CD4-positive, alpha-beta T cell treated with Interleukin-12 subunit alpha and Interleukin-12 subunit beta, for 1 hour (primary cell): ENCODE data around the gene LGI4.

Experiments used
- DNase-seq: peaks from one replicate; pipeline ENCODE4 v3.0.0-alpha.2; 2020

LGI4 gene

GRCh38 chr19:35122687-35123551 lies 11.9 kb downstream of the LGI4 start:
- no peak for DNase-seq

DNA sequence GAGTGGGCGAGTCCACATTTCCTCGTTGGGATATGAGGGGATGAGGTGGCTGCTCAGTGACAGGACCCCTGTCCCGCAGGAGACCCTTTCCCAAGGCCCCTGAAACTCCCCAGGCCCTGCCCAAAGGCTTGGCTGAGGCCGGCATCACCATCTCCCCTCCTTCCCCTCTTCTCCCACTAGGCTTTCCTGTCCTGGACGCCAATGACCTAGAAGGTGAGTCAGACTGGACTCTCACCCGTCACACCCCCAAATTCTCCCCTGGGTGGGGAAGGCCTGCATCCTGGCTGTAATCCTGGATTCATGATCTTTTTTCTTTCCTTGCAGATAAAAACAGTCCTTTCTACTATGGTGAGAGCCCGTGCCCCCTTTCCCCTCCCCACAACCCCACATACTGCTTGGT lies 14.0 kb downstream of the LGI4 start:
- DNase-seq: no peak

- peak; percentile 20 for DNase-seq
Measured at GRCh38 chr19:35120492-35120891, 14.4 kb downstream of the LGI4 start.

- DNase-seq: no peak
Measured at GRCh38 chr19:35119578-35120155, 15.2 kb downstream of the LGI4 start.

- DNase-seq: no peak
Measured at GRCh38 chr19:35119091-35119490, 15.8 kb downstream of the LGI4 start.

GRCh38 chr19:35118268-35119020 lies 16.4 kb downstream of the LGI4 start:
- no peak for DNase-seq

DNA sequence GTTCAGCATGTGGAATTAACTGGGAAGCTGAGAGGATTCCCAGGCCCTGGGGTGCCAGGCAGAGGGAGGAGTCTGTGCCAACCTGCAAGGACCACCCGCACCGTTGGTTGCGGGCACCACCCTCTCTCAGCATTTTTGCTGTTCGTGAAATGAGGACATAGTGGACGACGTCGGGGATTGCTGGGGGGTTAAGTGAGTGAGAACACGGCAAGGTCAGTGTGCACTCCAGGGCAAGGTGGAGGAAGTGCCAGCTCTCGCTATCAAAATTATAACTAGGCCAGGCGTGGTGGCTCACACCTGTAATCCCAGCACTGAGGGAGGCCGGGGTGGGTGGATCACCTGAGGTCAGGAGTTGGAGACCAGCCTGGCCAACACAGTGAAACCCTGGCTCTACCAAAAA lies 17.1 kb downstream of the LGI4 start:
- no peak for DNase-seq

DNA sequence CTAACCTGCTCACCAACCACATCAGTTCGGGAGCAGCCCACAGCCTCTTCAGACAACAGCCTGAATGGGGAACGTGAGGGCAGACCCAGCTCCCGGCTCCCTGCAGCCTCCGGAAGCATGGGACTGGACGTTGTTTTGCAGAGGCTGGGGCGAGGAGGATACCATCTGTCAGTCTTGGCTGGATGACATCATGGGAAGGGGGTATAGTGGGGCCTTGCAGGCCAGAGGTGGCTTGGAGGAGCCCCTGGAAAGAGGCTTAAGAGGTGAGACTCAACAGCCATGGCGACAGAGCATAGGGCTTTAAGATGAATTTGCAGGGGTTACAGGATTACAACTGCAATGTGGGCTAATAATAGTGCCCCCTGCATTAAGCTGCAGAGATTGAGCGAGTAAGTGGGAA lies 17.7 kb downstream of the LGI4 start:
- no peak for DNase-seq

DNA sequence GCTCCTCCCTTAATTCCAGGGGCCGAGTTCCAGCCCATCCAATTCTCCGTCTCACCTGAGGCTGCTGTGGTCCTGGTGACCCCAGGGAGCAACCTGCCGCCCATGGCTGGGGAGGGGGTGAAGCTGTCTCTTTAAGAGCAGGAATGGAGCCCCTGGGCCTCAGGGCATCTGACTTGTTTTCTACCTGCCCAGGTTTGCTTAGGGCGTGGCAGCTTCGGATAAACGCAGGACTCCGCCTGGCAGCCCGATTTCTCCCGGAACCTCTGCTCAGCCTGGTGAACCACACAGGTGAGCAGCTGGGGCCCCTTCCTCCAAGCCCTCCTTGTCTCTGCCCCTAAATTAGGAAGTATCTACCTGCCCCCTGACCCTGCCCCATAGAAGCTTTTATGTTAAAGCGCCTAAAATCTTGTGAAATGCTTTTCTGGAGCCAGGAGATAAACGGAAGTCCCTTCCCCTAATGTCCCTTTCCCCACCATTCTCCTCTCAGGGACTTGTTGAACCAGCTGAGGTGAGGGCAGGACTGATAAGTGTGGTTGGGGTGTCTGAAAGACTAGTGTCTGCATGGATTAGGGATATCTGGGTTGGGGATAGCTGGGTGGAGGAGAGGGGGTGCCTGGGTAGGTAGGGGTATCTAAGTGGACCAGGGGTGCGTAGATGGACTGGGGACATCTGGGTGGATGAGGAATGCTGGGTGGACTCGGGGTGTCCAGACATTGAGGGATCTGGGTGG lies 18.6 kb downstream of the LGI4 start:
- DNase-seq: no peak

GRCh38 chr19:35115177-35115951 lies 19.5 kb downstream of the LGI4 start, which contains the start of gene FXYD3:
FXYD3 (plus strand) TSS chr19:35115823; CDS start chr19:35119377, 3,554 bp downstream.
- DNase-seq: no peak

DNA sequence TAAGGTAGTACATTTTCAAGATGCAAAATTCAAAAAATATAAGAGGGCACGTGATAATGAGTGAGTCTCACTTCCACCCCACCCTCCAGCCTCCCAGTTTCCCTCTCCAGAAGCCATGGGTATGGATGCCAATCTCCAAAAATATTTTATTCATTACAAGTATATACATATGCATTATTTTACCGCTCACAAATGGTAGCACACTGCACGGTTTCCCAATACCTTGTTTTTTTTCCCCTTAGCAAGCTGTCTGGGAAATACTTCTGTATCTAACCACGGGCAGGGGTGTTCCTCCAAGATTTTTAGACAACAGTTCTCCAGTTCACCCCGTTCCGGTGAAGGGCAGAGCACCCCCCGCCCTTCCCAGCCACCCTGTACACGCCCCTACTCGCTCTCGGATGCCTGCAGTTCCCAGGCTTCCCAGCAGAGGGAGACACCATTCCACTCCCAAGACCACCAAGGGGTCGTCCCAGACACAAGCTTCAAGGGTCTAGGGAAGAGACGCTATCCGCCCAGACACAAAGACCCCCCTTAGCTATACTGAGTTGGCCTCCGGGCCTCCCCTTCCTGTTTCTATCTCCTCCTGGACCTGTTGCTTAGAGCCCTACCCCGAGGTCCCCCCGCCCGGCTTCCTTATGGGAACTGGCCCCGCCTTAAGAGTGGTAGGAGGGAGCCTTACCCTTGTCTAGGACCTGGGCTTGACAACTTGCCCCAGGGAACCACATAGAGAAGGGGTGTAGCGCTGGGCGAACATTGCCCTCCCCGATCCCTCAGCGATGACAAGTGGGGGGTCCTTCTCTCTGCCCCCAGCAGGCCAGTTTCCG lies 20.3 kb downstream of the LGI4 start:
- peak; percentile 73 for DNase-seq

DNA sequence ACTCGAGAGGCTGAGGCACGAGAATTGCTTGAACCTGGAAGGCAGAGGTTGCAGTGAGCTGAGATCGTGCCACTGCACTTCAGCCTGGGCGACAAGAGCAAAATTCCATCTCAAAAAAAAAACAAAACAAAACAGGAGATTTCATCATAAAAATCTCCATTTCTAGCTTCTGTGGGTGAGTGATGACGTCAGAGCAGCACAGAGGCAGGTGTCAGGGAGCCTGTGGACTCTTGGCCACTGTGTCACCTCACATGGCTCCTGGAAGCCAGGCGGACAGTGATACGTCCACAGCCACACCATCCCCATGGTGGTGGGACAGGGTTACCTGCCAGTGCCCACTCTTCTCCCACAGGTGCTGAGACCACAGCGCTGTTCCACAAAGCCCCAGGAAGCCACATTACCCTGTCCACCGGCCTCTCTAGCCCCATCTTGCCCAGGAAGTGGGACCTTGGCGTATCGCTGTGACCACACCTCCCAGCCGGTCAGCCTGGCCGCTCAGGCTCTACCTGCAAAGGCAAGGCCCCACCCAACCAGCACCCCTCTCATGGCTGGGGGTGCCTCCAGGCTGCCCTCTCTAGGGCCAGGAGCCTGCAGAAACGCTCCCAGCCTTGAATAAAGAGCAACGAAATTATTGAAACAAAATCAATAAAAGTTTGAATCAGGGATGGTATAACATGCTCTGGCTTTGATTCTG lies 21.7 kb downstream of the LGI4 start:
- DNase-seq: no peak

GRCh38 chr19:35110974-35111373 lies 23.9 kb downstream of the LGI4 start:
- DNase-seq: no peak

DNA sequence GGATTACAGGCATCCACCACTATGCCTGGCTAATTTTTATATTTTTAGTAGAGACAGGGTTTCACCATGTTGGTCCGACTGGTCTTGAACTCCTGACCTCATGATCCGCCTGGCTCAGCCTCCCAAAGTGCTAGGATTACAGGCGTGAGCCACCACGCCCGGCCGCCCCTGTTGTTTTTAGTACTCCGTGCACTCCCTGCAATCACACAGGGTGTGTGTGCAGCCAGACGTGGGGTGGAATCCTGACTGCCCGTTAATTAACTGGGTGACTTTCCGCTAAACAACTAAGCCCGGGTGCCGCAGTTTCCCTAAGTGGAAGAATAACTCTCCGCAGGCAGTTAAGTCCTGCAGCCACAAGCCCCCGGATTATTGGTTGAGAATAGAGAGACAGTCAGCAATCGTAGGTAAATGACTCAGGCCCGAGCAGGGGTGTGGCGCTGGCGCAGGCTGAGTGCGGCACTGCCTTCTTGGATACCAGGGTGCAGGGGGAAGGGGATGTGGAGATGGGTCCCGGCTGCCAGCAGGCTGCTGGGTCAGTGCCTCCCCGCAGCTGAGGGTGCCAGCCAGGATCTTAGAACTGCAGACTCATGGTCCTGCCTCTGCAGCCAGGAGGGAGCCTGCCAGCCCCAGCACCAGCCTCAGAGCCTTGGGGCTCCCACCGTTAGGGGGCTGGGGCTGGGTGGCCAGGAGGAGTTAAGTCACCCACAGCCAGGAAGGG lies 25.3 kb downstream of the LGI4 start:
- DNase-seq: no peak

DNA sequence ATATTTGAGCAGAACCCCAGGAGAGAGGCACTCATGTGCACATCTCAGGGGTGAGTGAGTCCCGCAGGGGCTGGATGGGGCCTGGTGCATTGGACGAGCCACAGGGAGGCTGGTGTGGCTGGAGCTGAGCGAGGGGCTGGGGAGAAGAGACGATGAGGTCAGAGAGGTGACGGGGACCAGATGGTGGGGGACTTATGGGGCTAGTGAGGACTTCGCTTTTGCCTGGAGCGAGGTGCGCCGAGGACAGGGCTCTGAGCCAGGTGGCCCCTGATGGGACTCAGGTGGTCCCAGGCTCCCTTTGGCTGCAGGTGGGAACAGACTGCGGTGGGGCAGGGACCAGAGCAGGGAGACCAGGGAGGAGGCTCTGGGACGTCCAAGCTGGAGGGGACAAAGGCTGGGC lies 26.1 kb downstream of the LGI4 start:
- DNase-seq: no peak

DNA sequence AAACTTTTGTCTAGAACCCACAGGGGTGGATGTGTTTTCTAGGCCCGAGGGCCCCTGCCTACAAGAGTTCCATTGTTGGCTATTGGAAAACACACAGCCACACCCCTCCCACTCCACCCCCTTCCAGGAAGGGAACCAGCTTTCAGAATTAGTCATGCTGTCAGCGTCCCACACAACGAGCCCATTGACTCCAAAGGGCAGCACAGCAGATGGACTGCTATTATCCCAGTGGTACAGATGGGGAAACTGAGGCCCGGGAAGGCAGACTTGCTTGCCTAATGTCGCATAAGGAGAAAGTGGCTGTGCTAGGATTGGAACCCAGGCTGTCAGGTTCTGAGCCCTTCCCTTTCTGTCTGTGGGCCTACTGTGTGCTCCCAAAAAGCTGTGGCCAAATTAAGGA lies 27.3 kb downstream of the LGI4 start:
- DNase-seq: no peak

DNA sequence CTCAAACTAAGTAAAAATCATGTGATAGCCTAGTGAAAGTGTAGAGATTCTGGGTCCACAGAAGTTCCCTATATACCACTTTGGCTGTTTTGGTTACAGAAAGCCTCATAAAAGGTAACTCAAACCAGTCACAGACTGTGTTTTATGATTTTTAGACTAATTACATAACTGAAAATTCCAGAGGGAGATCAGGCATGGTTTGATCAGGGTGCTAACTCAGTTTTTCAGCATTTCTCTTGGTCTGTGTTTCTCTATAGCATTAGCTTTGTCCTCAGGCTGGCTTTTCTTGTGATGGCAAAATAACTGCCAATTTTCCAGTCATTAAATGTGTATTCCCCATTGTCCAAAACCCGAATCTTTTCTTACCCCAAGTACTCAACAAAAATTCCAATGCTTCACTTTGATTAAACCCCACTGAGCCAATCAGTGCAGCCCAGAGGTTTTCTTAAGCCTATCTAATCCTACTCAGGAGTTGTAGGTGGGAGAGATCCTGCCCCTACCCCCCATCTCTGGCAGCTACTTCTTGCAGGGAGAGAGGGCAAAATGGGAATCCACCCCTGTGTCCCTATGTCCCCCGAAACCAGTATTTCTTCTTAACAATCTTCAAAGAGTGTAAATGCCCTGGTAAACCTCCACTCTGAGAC lies 27.8 kb downstream of the LGI4 start:
- DNase-seq: no peak

DNA sequence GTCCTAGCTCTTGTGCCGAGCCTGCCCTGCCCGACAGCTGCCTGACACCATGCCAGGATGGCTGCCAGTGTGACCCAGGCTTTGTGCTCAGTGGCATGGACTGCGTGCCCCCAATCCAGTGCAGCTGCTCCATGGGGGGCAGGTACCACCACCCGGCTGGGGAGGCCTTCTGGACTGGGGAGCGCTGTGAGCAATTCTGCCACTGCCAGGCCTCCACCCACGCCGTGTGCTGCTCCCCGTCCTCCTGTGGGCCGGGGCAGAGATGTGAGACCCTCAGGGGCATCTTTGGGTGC lies 28.6 kb downstream of the LGI4 start:
- DNase-seq: no peak

DNA sequence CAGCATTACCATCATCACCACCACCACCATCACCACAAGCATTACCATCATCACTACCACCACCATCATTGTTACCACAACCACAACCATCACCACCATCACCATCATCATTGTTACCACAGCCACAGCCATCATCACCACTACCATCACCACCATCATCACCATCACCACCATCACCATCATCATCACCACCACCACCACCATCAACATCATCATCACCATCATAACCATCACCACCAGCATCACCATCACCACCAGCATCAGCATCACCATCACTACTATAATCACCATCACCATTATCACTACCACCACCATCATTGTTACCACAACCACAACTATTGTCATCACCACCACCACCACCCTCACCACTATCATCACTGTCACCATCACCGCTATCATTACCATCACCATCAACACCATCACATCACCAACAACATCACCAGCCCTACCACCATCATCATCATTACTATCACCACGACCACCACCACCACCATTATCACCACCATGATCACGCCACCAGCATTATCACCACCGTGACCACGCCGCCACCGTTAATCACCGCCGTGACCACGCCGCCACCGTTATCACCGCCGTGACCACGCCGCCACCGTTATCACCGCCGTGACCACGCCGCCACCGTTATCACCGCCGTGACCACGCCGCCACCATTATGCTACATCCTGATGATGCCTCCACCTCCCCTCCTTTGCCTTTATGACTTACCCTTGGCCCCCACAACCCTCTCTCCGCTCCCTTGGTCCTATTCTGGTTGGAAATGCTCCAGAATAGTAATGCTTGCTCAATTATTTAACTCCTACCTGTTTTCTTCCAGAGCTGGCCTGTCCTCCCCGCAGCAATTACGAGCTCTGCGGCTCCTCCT lies 29.2 kb downstream of the LGI4 start:
- DNase-seq: no peak
